DND-41 (cell line): Measurements from ENCODE around the gene ZNF12.

ENCODE experiments used
- ATAC-seq: fragments of 200-7000 bp; cut with Tn5 transposase; 3 replicates; pipeline ENCODE4 v1.9.1; 2021; ENCODE audit warnings: low read depth; ENCODE audit not compliant: insufficient read depth
- DNase-seq: peaks from one replicate; pipeline ENCODE4 v3.0.0-alpha.2; 2020
- H2AFZ ChIP-seq: 2 replicates; pipeline ENCODE4 v1.6.0; 2012; ENCODE audit warnings: low read depth, low read length
- H3K27ac ChIP-seq: 2 replicates; pipeline ENCODE4 v1.5.1; 2012; ENCODE audit warnings: low read length, inconsistent platforms
- H3K27me3 ChIP-seq: fragments of 200-600 bp; sonication (generic); 2 replicates; pipeline ENCODE4 v1.6.0; 2012; ENCODE audit warnings: low read length, mild to moderate bottlenecking, inconsistent platforms; ENCODE audit not compliant: insufficient read depth, poor library complexity
- H3K36me3 ChIP-seq: 2 replicates; pipeline ENCODE4 v1.5.1; 2012; ENCODE audit warnings: low read length, inconsistent platforms; ENCODE audit not compliant: insufficient read depth
- H3K4me1 ChIP-seq: 2 replicates; pipeline ENCODE4 v1.5.1; 2012; ENCODE audit warnings: mild to moderate bottlenecking, low read length; ENCODE audit not compliant: insufficient read depth
- H3K4me2 ChIP-seq: 2 replicates; pipeline ENCODE4 v1.6.0; 2012; ENCODE audit warnings: mild to moderate bottlenecking, moderate library complexity, low read length, inconsistent platforms; ENCODE audit not compliant: insufficient read depth
- H3K4me3 ChIP-seq, 2 experiments: fragments of 200-600 bp in 1 of 2; shearing (Covaris generic) in 1 of 2; 2 replicates each; pipeline ENCODE4 v1.5.1; 2012 to 2016; ENCODE audit warnings: inconsistent platforms in 2 of 2, low read length in 2 of 2, mild to moderate bottlenecking in 2 of 2, low read depth in 1 of 2, moderate library complexity in 1 of 2
- H3K79me2 ChIP-seq: 2 replicates; pipeline ENCODE4 v1.6.0; 2012; ENCODE audit warnings: low read length, inconsistent platforms; ENCODE audit not compliant: insufficient read depth
- H3K9ac ChIP-seq: 2 replicates; pipeline ENCODE4 v1.6.0; 2012; ENCODE audit warnings: low read depth, mild to moderate bottlenecking, inconsistent platforms, low read length, moderate library complexity
- H3K9me3 ChIP-seq: 2 replicates; pipeline ENCODE4 v1.5.1; 2012; ENCODE audit warnings: low read length, moderate library complexity, mild to moderate bottlenecking, inconsistent platforms; ENCODE audit not compliant: insufficient read depth, severe bottlenecking
- H4K20me1 ChIP-seq: 2 replicates; pipeline ENCODE4 v1.6.0; 2012; ENCODE audit warnings: low read length; ENCODE audit not compliant: insufficient read depth
- EZH2 ChIP-seq: IDR thresholded peaks from 3 replicates; pipeline ENCODE4 v1.6.1; 2012; ENCODE audit warnings: borderline replicate concordance, low read depth, mild to moderate bottlenecking, moderate library complexity, low read length, inconsistent platforms; ENCODE audit not compliant: severe bottlenecking
- TF ChIP-seq, protein P1 (sequence below): IDR thresholded peaks from 2 replicates; pipeline ENCODE4 v1.5.1; 2012; ENCODE audit warnings: borderline replicate concordance, low read length, moderate library complexity, mild to moderate bottlenecking; ENCODE audit not compliant: poor library complexity, severe bottlenecking; ENCODE audit errors: extremely low read depth

The ZNF12 gene

DNA sequence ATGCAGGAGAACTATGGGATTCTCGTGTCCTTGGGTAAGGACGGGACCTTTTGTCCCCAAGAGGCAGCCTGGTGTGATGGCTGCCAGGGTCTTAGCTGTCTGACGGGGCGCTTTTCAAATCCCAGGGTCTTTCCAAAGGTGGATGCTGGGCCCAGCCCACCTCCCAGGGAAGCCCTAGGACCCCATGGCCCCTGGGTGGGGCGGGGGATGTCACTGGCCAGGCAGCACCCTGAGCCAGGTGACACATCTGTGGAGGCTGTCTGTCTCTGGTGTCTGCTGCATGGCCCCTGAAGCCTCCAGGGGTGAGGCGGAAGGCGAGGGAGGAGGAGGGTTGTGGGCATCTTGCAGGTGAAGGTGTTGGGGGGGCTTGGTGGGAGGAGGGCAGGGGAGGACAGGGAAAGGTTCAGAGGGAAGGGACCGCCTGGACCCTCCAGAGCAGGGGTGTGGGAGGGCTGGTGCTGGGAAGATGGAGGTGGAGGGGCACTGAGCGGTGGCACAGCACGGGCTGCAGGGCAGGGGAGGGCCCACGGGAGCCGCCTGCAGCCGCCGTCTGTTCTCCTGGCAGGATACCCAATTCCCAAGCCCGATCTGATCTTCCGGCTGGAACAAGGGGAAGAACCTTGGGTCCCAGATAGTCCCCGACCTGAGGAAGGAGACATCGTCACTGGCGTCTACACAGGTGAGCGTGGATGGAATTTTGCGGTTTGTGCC, 62.7 kb downstream of the ZNF12 start:
- Histone ChIP-seq H3K27ac (no peak overlapping the region), H2AFZ (no peak overlapping the region), H4K20me1 (peaks cover 75% of the 10 kb centered on the region), H3K4me1 (peaks cover 15% of the 10 kb centered on the region), H3K9me3 (no peaks in the 10 kb centered on the region), H3K4me2 (no peak overlapping the region), H3K79me2 (peaks cover 68% of the 10 kb centered on the region), H3K36me3 (peaks cover 95% of the 10 kb centered on the region), H3K9ac (no peak overlapping the region), H3K4me3 (no peak overlapping the region), H3K27me3 (no peaks in the 10 kb centered on the region)
- DNase-seq (no peak), ATAC-seq (no peak)
- TF ChIP-seq EZH2, result no peak
- TF ChIP-seq, protein P1, sequence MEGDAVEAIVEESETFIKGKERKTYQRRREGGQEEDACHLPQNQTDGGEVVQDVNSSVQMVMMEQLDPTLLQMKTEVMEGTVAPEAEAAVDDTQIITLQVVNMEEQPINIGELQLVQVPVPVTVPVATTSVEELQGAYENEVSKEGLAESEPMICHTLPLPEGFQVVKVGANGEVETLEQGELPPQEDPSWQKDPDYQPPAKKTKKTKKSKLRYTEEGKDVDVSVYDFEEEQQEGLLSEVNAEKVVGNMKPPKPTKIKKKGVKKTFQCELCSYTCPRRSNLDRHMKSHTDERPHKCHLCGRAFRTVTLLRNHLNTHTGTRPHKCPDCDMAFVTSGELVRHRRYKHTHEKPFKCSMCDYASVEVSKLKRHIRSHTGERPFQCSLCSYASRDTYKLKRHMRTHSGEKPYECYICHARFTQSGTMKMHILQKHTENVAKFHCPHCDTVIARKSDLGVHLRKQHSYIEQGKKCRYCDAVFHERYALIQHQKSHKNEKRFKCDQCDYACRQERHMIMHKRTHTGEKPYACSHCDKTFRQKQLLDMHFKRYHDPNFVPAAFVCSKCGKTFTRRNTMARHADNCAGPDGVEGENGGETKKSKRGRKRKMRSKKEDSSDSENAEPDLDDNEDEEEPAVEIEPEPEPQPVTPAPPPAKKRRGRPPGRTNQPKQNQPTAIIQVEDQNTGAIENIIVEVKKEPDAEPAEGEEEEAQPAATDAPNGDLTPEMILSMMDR, result no peak

GRCh38 chr7:6642861-6643640, 63.7 kb downstream of the ZNF12 start:
- DNase-seq (no peak), ATAC-seq (no peak)
- Histone ChIP-seq H3K27ac (no peak overlapping the region), H3K9ac (no peak overlapping the region), H3K4me3 (no peak overlapping the region), H3K9me3 (no peaks in the 10 kb centered on the region), H3K4me1 (peaks cover 25% of the 10 kb centered on the region), H3K27me3 (no peaks in the 10 kb centered on the region), H2AFZ (no peak overlapping the region), H3K79me2 (peaks cover 69% of the 10 kb centered on the region), H3K4me2 (no peak overlapping the region), H3K36me3 (peaks cover 91% of the 10 kb centered on the region), H4K20me1 (peaks cover 73% of the 10 kb centered on the region)
- TF ChIP-seq, protein P1, result no peak
- no peak for TF ChIP-seq EZH2

DNA sequence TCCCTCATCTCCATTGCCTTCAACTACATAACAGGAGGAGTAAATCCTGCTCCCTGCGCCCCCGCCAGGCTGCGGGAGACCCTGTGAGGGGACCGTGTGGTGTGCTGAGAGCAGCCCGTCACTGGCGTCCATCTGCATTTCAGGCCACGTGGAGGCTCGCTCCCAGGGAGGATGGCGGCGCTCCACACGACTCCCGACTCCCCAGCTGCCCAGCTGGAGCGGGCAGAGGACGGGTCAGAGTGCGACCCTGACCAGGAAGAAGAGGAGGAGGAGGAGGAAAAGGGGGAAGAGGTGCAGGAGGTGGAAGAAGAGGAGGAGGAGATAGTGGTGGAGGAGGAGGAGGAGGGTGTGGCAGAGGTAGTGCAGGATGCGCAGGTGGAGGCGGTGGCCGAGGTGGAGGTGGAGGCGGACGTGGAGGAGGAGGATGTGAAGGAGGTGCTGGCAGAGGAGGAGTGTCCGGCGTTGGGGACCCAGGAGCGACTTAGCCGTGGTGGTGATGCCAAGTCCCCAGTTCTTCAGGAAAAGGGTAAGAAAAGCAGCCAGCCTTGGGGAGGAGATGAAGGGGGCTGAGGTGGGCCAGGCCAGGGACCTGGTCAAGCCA, 64.4 kb downstream of the ZNF12 start:
- Histone ChIP-seq H3K4me3 (no peak overlapping the region), H4K20me1 (peaks cover 69% of the 10 kb centered on the region), H3K79me2 (peaks cover 69% of the 10 kb centered on the region), H3K36me3 (peaks cover 84% of the 10 kb centered on the region), H3K4me2 (no peak overlapping the region), H3K27me3 (no peaks in the 10 kb centered on the region), H3K4me1 (peaks cover 29% of the 10 kb centered on the region), H2AFZ (no peak overlapping the region), H3K27ac (no peak overlapping the region), H3K9ac (no peak overlapping the region), H3K9me3 (no peaks in the 10 kb centered on the region)
- no peak for DNase-seq
- ATAC-seq, result no peak
- TF ChIP-seq, protein P1, result no peak
- TF ChIP-seq EZH2, result no peak
